TTC549 (cell line): ENCODE data around the gene MIGA2.
"Not testable (repeated sequence)": the region's sequence is repeated elsewhere in the genome, so short reads cannot be mapped to it uniquely, and the experiment has no call there.

Source experiments
- FAIRE-seq: peaks from 2 replicates; lab custom pipeline; 2012; peaks lifted over from hg19 to GRCh38; lab: Jason Lieb, UNC

MIGA2 gene

GRCh38 chr9:129011761-129012181 is 24.7 kb upstream of the MIGA2 start:
- no peak for FAIRE-seq

- no peak for FAIRE-seq
Observed at GRCh38 chr9:129012343-129012742, 24.1 kb upstream of the MIGA2 start.

GRCh38 chr9:129012893-129013448 is 23.5 kb upstream of the MIGA2 start:
- FAIRE-seq = no peak

- no peak for FAIRE-seq
Observed at GRCh38 chr9:129013674-129014073, 22.8 kb upstream of the MIGA2 start.

GRCh38 chr9:129014124-129014523 is 22.3 kb upstream of the MIGA2 start:
- FAIRE-seq = no peak

GRCh38 chr9:129014608-129015007 is 21.8 kb upstream of the MIGA2 start:
- FAIRE-seq = no peak

GRCh38 chr9:129021091-129021490 is 15.3 kb upstream of the MIGA2 start:
- no peak for FAIRE-seq

- FAIRE-seq = no peak
Observed at GRCh38 chr9:129022037-129022436, 14.4 kb upstream of the MIGA2 start.

GRCh38 chr9:129023036-129023907 is 13.2 kb upstream of the MIGA2 start:
- no peak for FAIRE-seq

GRCh38 chr9:129023908-129024233 is 12.6 kb upstream of the MIGA2 start:
- no peak for FAIRE-seq

GRCh38 chr9:129026442-129027223 is 9.8 kb upstream of the MIGA2 start:
- no peak for FAIRE-seq

- no peak for FAIRE-seq
Observed at GRCh38 chr9:129027224-129027684, 9.2 kb upstream of the MIGA2 start.

GRCh38 chr9:129027685-129028191 is 8.7 kb upstream of the MIGA2 start:
- FAIRE-seq = no peak

GRCh38 chr9:129028192-129028966 is 8.0 kb upstream of the MIGA2 start, which contains the start of gene SH3GLB2:
TSS of gene SH3GLB2 (minus strand) at chr9:129028331. CDS start at chr9:129028154, 177 bp downstream.
- no peak for FAIRE-seq

GRCh38 chr9:129030191-129030590 is 6.2 kb upstream of the MIGA2 start:
- FAIRE-seq = no peak

- no peak for FAIRE-seq
Observed at GRCh38 chr9:129031514-129031913, 4.9 kb upstream of the MIGA2 start.

GRCh38 chr9:129032541-129033159 is 3.8 kb upstream of the MIGA2 start:
- FAIRE-seq = no peak

GRCh38 chr9:129033216-129033615 is 3.2 kb upstream of the MIGA2 start:
- no peak for FAIRE-seq

GRCh38 chr9:129035838-129036237 is 588 bp upstream of the MIGA2 start:
- not testable (repeated sequence) for FAIRE-seq

GRCh38 chr9:129036923-129037766 is 719 bp downstream of the MIGA2 start:
- FAIRE-seq = no peak

GRCh38 chr9:129037767-129038098 is 1.3 kb downstream of the MIGA2 start:
- no peak for FAIRE-seq
